KMS-11 (cell line): ENCODE results near the gene CLDN5.

ENCODE experiments used
- H2AFZ ChIP-seq: fragments of 200-600 bp; sonication (generic); 2 replicates; pipeline ENCODE4 v1.6.1; 2016; ENCODE audit warnings: antibody characterized with exemption, mixed run types, low read depth
- H3K27ac ChIP-seq: fragments of 200-600 bp; sonication (generic); 2 replicates; pipeline ENCODE4 v1.6.1; 2016; ENCODE audit warnings: mild to moderate bottlenecking, mixed run types
- H3K27me3 ChIP-seq: fragments of 200-600 bp; sonication (generic); 2 replicates; pipeline ENCODE4 v1.6.1; 2017; ENCODE audit warnings: mild to moderate bottlenecking, low read depth, mixed run types, moderate library complexity; ENCODE audit not compliant: insufficient read depth
- H3K36me3 ChIP-seq: fragments of 200-600 bp; sonication (generic); 2 replicates; pipeline ENCODE4 v1.6.1; 2017; ENCODE audit warnings: mild to moderate bottlenecking, mixed run types; ENCODE audit not compliant: insufficient read depth
- H3K4me1 ChIP-seq: fragments of 200-600 bp; sonication (generic); 2 replicates; pipeline ENCODE4 v1.6.1; 2016; ENCODE audit warnings: mild to moderate bottlenecking, low read depth, mixed run types; ENCODE audit not compliant: poor library complexity, severe bottlenecking
- H3K4me2 ChIP-seq: fragments of 200-600 bp; sonication (generic); 2 replicates; pipeline ENCODE4 v1.7.0; 2016; ENCODE audit warnings: mild to moderate bottlenecking, mixed run types
- H3K4me3 ChIP-seq: fragments of 200-600 bp; sonication (generic); IDR thresholded peaks from 2 replicates; pipeline ENCODE4 v1.6.1; 2017; ENCODE audit warnings: low read depth, low read length, mixed read lengths; ENCODE audit not compliant: insufficient read depth
- H3K79me2 ChIP-seq: fragments of 200-600 bp; sonication (generic); 2 replicates; pipeline ENCODE4 v1.6.1; 2016; ENCODE audit warnings: low read depth, mixed run types; ENCODE audit not compliant: insufficient read depth
- H3K9ac ChIP-seq: fragments of 200-600 bp; sonication (generic); 2 replicates; pipeline ENCODE4 v1.6.1; 2016; ENCODE audit warnings: mild to moderate bottlenecking, mixed run types
- H4K20me1 ChIP-seq: fragments of 200-600 bp; sonication (generic); 2 replicates; pipeline ENCODE4 v1.6.1; 2016; ENCODE audit warnings: mild to moderate bottlenecking, mixed run types; ENCODE audit not compliant: insufficient read depth
- TF ChIP-seq, protein P1 (sequence below): fragments of 200-600 bp; sonication (generic); conservative IDR thresholded peaks from 2 replicates; pipeline ENCODE4 v1.6.1; 2017; ENCODE audit warnings: low read depth, mild to moderate bottlenecking, antibody characterized with exemption, low read length, moderate library complexity, mixed read lengths

CLDN5 gene

GRCh38 chr22:19520007-19520406, 4.2 kb downstream of the CLDN5 start:
- Histone ChIP-seq H3K9ac (no peak overlapping the region), H4K20me1 (no peaks in the 10 kb centered on the region), H3K79me2 (no peaks in the 10 kb centered on the region), H3K27ac (no peak overlapping the region), H3K4me3 (no peak overlapping the region), H3K4me1 (no peaks in the 10 kb centered on the region), H3K36me3 (no peaks in the 10 kb centered on the region), H3K4me2 (no peak overlapping the region), H2AFZ (no peak overlapping the region), H3K27me3 (no peaks in the 10 kb centered on the region)
- TF ChIP-seq, protein P1, sequence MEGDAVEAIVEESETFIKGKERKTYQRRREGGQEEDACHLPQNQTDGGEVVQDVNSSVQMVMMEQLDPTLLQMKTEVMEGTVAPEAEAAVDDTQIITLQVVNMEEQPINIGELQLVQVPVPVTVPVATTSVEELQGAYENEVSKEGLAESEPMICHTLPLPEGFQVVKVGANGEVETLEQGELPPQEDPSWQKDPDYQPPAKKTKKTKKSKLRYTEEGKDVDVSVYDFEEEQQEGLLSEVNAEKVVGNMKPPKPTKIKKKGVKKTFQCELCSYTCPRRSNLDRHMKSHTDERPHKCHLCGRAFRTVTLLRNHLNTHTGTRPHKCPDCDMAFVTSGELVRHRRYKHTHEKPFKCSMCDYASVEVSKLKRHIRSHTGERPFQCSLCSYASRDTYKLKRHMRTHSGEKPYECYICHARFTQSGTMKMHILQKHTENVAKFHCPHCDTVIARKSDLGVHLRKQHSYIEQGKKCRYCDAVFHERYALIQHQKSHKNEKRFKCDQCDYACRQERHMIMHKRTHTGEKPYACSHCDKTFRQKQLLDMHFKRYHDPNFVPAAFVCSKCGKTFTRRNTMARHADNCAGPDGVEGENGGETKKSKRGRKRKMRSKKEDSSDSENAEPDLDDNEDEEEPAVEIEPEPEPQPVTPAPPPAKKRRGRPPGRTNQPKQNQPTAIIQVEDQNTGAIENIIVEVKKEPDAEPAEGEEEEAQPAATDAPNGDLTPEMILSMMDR = no peak

DNA sequence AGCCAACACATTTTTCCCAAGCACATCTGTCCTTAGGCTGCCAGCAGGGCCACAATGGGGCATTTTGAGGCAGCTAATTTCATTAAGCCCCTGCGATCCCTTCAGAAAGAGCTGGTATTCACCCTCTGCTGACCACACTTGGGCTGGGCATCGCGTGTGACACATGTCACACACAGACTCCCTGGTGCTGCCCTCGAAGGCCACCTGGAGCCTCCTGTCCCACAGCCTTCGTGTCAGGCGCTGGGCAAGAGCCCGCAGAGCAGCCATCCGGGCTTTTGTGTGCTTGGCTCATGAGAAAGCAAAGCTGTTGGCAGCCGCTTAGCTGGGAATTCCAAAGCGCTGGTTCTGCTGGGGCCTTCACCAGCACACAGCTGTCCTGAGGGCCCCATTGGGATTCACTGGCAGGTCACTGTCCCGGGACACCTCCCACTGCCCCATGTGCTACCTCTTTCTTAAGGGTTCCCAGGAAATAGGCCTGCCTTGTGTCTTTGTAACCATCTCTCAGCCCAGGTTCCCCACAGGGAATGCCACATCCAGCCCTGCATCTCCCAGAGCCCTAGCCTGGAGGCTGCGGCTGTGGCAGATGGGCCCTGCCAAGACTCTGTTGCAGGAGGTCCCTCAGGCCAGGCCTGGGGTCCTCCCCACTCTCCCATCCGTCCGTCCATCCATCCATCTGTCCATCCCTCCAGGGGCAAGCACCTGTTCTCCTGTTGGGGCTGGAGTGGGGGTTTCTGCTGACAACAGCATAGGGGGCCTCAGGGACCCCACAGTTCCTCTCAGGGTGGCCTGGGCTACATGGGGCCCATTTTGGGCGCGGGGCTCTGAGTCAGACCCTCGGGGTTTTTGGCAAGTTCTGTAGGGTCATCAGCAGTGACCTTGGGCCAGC, 4.9 kb downstream of the CLDN5 start:
- Histone ChIP-seq H4K20me1 (no peaks in the 10 kb centered on the region), H3K36me3 (no peaks in the 10 kb centered on the region), H3K27ac (no peak overlapping the region), H3K4me2 (no peak overlapping the region), H2AFZ (no peak overlapping the region), H3K79me2 (no peaks in the 10 kb centered on the region), H3K9ac (no peak overlapping the region), H3K4me3 (no peak overlapping the region), H3K27me3 (no peaks in the 10 kb centered on the region), H3K4me1 (no peaks in the 10 kb centered on the region)
- TF ChIP-seq, protein P1 = no peak

GRCh38 chr22:19518635-19519034, 5.6 kb downstream of the CLDN5 start:
- Histone ChIP-seq H3K36me3 (no peaks in the 10 kb centered on the region), H4K20me1 (no peaks in the 10 kb centered on the region)
- TF ChIP-seq, protein P1 = no peak

GRCh38 chr22:19517919-19518611, 6.1 kb downstream of the CLDN5 start:
- Histone ChIP-seq H3K79me2 (no peaks in the 10 kb centered on the region), H3K27me3 (no peaks in the 10 kb centered on the region), H3K4me2 (no peak overlapping the region), H3K4me1 (no peaks in the 10 kb centered on the region), H3K9ac (no peak overlapping the region), H3K27ac (no peak overlapping the region), H2AFZ (no peak overlapping the region), H4K20me1 (no peaks in the 10 kb centered on the region), H3K36me3 (no peaks in the 10 kb centered on the region), H3K4me3 (no peak overlapping the region)
- TF ChIP-seq, protein P1 = no peak

More at GRCh38 chr22:19518635-19519034, 5.6 kb downstream of the CLDN5 start:
- H3K4me3 ChIP-seq = no peak overlapping the region
- H3K79me2 ChIP-seq = no peaks in the 10 kb centered on the region
- no peaks in the 10 kb centered on the region for H3K27me3 ChIP-seq
- H3K27ac ChIP-seq = no peak overlapping the region
- no peaks in the 10 kb centered on the region for H3K4me1 ChIP-seq
- no peak overlapping the region for H3K9ac ChIP-seq
- no peak overlapping the region for H3K4me2 ChIP-seq
- H2AFZ ChIP-seq = no peak overlapping the region
